Effector memory CD8-positive, alpha-beta T cell (primary cell): Measurements from ENCODE around the gene TRUB2.

Experiments
- ATAC-seq: fragments of 150-1000 bp; cut with Tn5 transposase; replicated peaks from 2 replicates; pipeline ENCODE4 v1.10.0; 2021; ENCODE audit warnings: mild to moderate bottlenecking, moderate library complexity
- DNase-seq, 3 experiments: peaks; one replicate each; pipeline ENCODE4 v3.0.0; 2021
- H3K27ac Mint-ChIP-seq, 2 donors: one replicate each; pipeline ENCODE4 v1.8.0; 2022; ENCODE audit warnings: mild to moderate bottlenecking in 2 of 2, mixed read lengths in 2 of 2, moderate library complexity in 2 of 2
- H3K27me3 Mint-ChIP-seq, 2 donors: one replicate each; pipeline ENCODE4 v1.8.0; 2022; ENCODE audit warnings: mixed read lengths in 2 of 2
- H3K36me3 Mint-ChIP-seq: one replicate; pipeline ENCODE4 v1.8.0; 2022; ENCODE audit warnings: mild to moderate bottlenecking, moderate library complexity, mixed read lengths; ENCODE audit not compliant: insufficient read depth
- H3K4me1 Mint-ChIP-seq, 2 donors: one replicate each; pipeline ENCODE4 v1.8.0; 2022; ENCODE audit warnings: low read depth in 2 of 2, mixed read lengths in 2 of 2
- H3K4me3 Mint-ChIP-seq, 2 donors: one replicate each; pipeline ENCODE4 v1.8.0; 2022; ENCODE audit warnings: mild to moderate bottlenecking in 2 of 2, mixed read lengths in 2 of 2, moderate library complexity in 2 of 2
- H3K9me3 Mint-ChIP-seq, 2 donors: one replicate each; pipeline ENCODE4 v1.8.0; 2022; ENCODE audit warnings: mixed read lengths in 2 of 2

TRUB2 gene

GRCh38 chr9:128259156-128259555, 63.1 kb downstream of the TRUB2 start:
- Mint-ChIP-seq H3K27me3 (no peaks in the 10 kb centered on the region), H3K36me3 (peaks cover 30% of the 10 kb centered on the region), H3K9me3 (no peaks in the 10 kb centered on the region), H3K4me3 (no peak overlapping the region), H3K27ac (peak overlapping the region in 1 of 2 donors; percentile 60), H3K4me1 (peaks cover 0 to 3% of the 10 kb centered on the region in 2 donors)
- no peak for DNase-seq
- ATAC-seq, result no peak

GRCh38 chr9:128258326-128258725, 63.9 kb downstream of the TRUB2 start:
- DNase-seq, result no peak
- Mint-ChIP-seq H3K4me1 (peaks cover 0 to 3% of the 10 kb centered on the region in 2 donors), H3K36me3 (peaks cover 30% of the 10 kb centered on the region), H3K4me3 (no peak overlapping the region), H3K27me3 (no peaks in the 10 kb centered on the region), H3K27ac (peak overlapping the region in 1 of 2 donors; percentile 60), H3K9me3 (no peaks in the 10 kb centered on the region)
- ATAC-seq, result no peak

- H3K4me3 Mint-ChIP-seq, result no peak overlapping the region
- ATAC-seq, result no peak
- no peak overlapping the region for H3K27ac Mint-ChIP-seq
- H3K9me3 Mint-ChIP-seq, result no peaks in the 10 kb centered on the region
- no peak for DNase-seq
- H3K36me3 Mint-ChIP-seq, result peaks cover 27% of the 10 kb centered on the region
- peaks cover 0 to 3% of the 10 kb centered on the region in 2 donors for H3K4me1 Mint-ChIP-seq
- no peaks in the 10 kb centered on the region for H3K27me3 Mint-ChIP-seq
Observed at GRCh38 chr9:128257907-128258306, 64.3 kb downstream of the TRUB2 start.

GRCh38 chr9:128257086-128257825, 65.0 kb downstream of the TRUB2 start:
- no peaks in the 10 kb centered on the region for H3K9me3 Mint-ChIP-seq
- H3K27me3 Mint-ChIP-seq, result no peaks in the 10 kb centered on the region
- H3K27ac Mint-ChIP-seq, result no peak overlapping the region
- peaks cover 23% of the 10 kb centered on the region for H3K36me3 Mint-ChIP-seq
- H3K4me1 Mint-ChIP-seq, result peaks cover 0 to 3% of the 10 kb centered on the region in 2 donors
- ATAC-seq (no peak), DNase-seq (no peak)
- H3K4me3 Mint-ChIP-seq, result no peak overlapping the region
